Effector CD4-positive, alpha-beta T cell (primary cell): Measurements from ENCODE around the gene IQGAP3.

Experiments used
- DNase-seq: peaks from one replicate; pipeline ENCODE4 v3.0.0-alpha.2; 2020

The IQGAP3 gene

GRCh38 chr1:156508205-156508954, 64.0 kb downstream of the IQGAP3 start:
- DNase-seq = no peak

- DNase-seq = no peak
These were observed 65.9 kb downstream of the IQGAP3 start for GRCh38 chr1:156506450-156506849.

- DNase-seq = no peak
These were observed 66.6 kb downstream of the IQGAP3 start for GRCh38 chr1:156505679-156506298.

- peak; percentile 99 for DNase-seq
These were observed 67.3 kb downstream of the IQGAP3 start for GRCh38 chr1:156504821-156505678.

GRCh38 chr1:156504438-156504813, 67.9 kb downstream of the IQGAP3 start:
- no peak for DNase-seq

GRCh38 chr1:156503698-156504437, 68.5 kb downstream of the IQGAP3 start:
- DNase-seq = no peak

GRCh38 chr1:156502894-156503697, 69.3 kb downstream of the IQGAP3 start:
- DNase-seq = no peak

GRCh38 chr1:156502391-156502893, 69.9 kb downstream of the IQGAP3 start:
- no peak for DNase-seq

- peak; percentile 92 for DNase-seq
These were observed 71.4 kb downstream of the IQGAP3 start for GRCh38 chr1:156500793-156501506.

- no peak for DNase-seq
These were observed 71.9 kb downstream of the IQGAP3 start, which contains the start of gene MEF2D for GRCh38 chr1:156500543-156500792. TSS of gene MEF2D (minus strand) at chr1:156500775. CDS start at chr1:156483292, 17,483 bp downstream.

- peak; percentile 52 for DNase-seq
These were observed 72.4 kb downstream of the IQGAP3 start for GRCh38 chr1:156499842-156500542.

- no peak for DNase-seq
These were observed 73.0 kb downstream of the IQGAP3 start for GRCh38 chr1:156499194-156499841.

- DNase-seq = no peak
These were observed 73.8 kb downstream of the IQGAP3 start for GRCh38 chr1:156498432-156499193.

GRCh38 chr1:156497743-156498431, 74.5 kb downstream of the IQGAP3 start:
- DNase-seq = no peak

GRCh38 chr1:156497078-156497742, 75.2 kb downstream of the IQGAP3 start:
- no peak for DNase-seq

GRCh38 chr1:156496211-156496761, 76.1 kb downstream of the IQGAP3 start:
- DNase-seq = no peak

GRCh38 chr1:156495401-156496140, 76.8 kb downstream of the IQGAP3 start:
- no peak for DNase-seq
